ENCODE results near the gene TTLL7. TPM values are rescaled to one million over a fixed set of nuclear protein-coding genes. Genes with fewer than 3 reads are reported as not detected.

Gene TTLL7
- total RNA-seq, 1 experiment from 2014 or later: 6.6 TPM

- Histone ChIP-seq H4K5ac (ENCODE audit: insufficient read length, low read depth, low read length) (no peak overlapping the region), H2BK5ac (ENCODE audit: insufficient read length, low read length) (no peak overlapping the region), H3K27me3 (ENCODE audit: insufficient read depth, low read length) (no peaks in the 10 kb centered on the region), H4K8ac (replicated peaks; ENCODE audit: insufficient read length, low read depth, low read length) (no peak overlapping the region), H3K18ac (ENCODE audit: insufficient read length, low read depth, low read length) (no peak overlapping the region), H3K56ac (ENCODE audit: insufficient read length, low read depth, low read length) (no peak overlapping the region), H2AK5ac (ENCODE audit: insufficient read length, low read length) (no peak overlapping the region), H2BK120ac (ENCODE audit: low read depth, low read length, poor library complexity, severe bottlenecking) (no peak overlapping the region), H3K4me2 (ENCODE audit: insufficient read depth, insufficient read length, low read length) (no peak overlapping the region), H3K79me2 (ENCODE audit: insufficient read depth, low read length) (no peaks in the 10 kb centered on the region), H3K79me1 (ENCODE audit: insufficient read depth, low read depth, low read length, poor library complexity, severe bottlenecking) (no peaks in the 10 kb centered on the region), H3K14ac (ENCODE audit: insufficient read depth, low read length) (no peak overlapping the region), H2AFZ (ENCODE audit: low read length) (no peak overlapping the region), H2BK12ac (ENCODE audit: insufficient read length, low read depth, low read length) (no peak overlapping the region), H4K91ac (ENCODE audit: insufficient read length, low read depth, low read length) (no peak overlapping the region), H3K23me2 (ENCODE audit: insufficient read length, low read depth, low read length, poor library complexity, severe bottlenecking) (no peaks in the 10 kb centered on the region), H2BK15ac (ENCODE audit: low read depth, low read length) (no peak overlapping the region), H4K20me1 (ENCODE audit: control insufficient read depth, insufficient read depth, insufficient read length) (no peaks in the 10 kb centered on the region), H3K4me1 (ENCODE audit: insufficient read depth, low read length) (no peaks in the 10 kb centered on the region), H3K9me3 (ENCODE audit: control insufficient read depth, low read depth, low read length) (no peaks in the 10 kb centered on the region), H3T11ph (ENCODE audit: low read length) (no peak overlapping the region), H3K9ac (ENCODE audit: extremely low read depth, insufficient read length, low read length) (no peak overlapping the region), H3K27ac (ENCODE audit: insufficient read length, low read depth, low read length) (no peak overlapping the region), H3K4ac (ENCODE audit: low read depth, low read length) (no peak overlapping the region), H3K23ac (ENCODE audit: insufficient read length, low read depth, low read length) (no peak overlapping the region), H2BK20ac (ENCODE audit: low read depth, low read length, poor library complexity, severe bottlenecking) (no peak overlapping the region)
- no peaks in the 10 kb centered on the region for H3K9me3 Mint-ChIP-seq
- no peaks in the 10 kb centered on the region for H3K36me3 Mint-ChIP-seq (ENCODE audit: insufficient read depth in 1 of 3, low read depth in 3 of 3)
- no peak overlapping the region for H3K4me3 Mint-ChIP-seq
- DNase-seq: no peak
- TF ChIP-seq CTCF (conservative IDR thresholded peaks at IDR 0.05): no peak
- no peaks in the 10 kb centered on the region for H3K4me1 Mint-ChIP-seq
- H3K27ac Mint-ChIP-seq: no peak overlapping the region
- no peaks in the 10 kb centered on the region for H3K27me3 Mint-ChIP-seq (ENCODE audit: low read depth)
Observed at GRCh38 chr1:83934550-83934949, 64.4 kb downstream of the TTLL7 start.
